SK-MEL-5 (cell line): ENCODE measurements around the gene TSPYL1. TPM values are rescaled to one million over a fixed set of nuclear protein-coding genes. Genes with fewer than 3 reads are reported as not detected.

Source experiments
- DNase-seq: peaks from one replicate; pipeline ENCODE4 v3.0.0-alpha.2; 2016; ENCODE audit warnings: low read depth, low spot score
- in situ Hi-C: cut with HindIII; loops from 2 replicates; pipeline ENCODE4 v1.10.0; 2016; ENCODE audit warnings: low sequenced_read_pairs, high pct_unique_total_duplicates, low pct_unique_long_range_greater_than_20kb
- total RNA-seq: library from RNA; depleted of rRNA; stranded (reverse); fragments of >200 nt; shearing (Covaris generic); gene quantifications from 2 replicates; pipeline ENCODE4 v1.2.3, GENCODE V29; 2014; rRNA removed

The TSPYL1 gene
- total RNA-seq, 1 experiment from 2014 or later, result 40.2 TPM

DNA sequence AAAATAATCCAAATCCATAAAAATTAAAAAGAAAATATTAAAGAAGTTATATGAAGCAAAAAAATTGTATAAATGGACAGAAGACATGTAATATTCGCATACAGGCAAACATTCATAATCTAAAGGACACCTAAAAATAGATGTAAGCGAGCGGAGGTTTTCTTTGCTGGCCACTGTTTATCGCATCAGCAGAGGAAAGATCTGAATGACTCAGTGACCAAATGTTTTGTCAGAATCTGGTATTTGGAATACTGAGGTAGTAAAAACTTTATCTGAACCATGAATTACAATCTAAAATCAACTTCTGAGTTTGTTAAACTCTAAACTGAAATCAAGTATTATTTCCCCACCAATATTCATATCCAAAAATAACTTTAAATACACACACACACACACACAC, 33.6 kb downstream of the TSPYL1 start:
- in situ Hi-C loops, result no loop called here
- no peak for DNase-seq

DNA sequence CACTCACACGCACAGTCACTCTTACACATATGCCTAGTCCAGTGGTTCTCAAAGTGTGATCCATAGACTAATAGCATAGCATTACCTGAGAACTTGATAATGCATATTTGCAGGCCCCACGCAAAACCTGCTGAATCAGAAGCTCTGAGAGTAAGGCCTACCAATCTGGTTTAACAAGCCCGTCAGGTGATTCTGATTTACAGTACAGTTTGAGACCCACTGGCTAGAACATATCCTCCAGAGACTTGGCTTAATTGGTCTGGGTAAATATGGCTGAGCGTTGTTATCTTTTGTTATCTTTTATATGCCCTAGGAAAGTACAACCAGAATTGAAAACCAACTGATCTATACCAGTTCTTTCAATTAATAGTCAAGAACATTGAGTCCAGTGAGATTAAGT, 35.4 kb downstream of the TSPYL1 start:
- DNase-seq, result no peak
- in situ Hi-C loops, result no loop called here

DNA sequence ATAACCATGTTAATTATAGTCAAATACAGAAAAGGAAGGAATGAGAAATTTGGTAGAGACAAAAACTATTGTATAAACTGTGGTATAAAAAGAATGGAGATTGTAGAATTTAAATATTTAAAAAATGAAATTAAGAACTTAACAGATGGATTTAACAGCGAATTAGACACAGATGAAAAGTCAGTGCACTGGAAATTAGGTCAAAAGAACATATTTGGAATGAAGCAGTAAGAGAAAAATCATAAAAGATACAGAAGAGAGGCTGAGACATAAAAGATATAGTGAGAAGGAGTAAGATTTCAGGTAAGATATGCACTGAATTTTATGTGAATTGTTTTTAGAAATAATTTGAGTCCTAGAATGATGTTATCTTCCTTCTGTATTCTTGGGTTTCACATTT, 39.9 kb downstream of the TSPYL1 start:
- no peak for DNase-seq

DNA sequence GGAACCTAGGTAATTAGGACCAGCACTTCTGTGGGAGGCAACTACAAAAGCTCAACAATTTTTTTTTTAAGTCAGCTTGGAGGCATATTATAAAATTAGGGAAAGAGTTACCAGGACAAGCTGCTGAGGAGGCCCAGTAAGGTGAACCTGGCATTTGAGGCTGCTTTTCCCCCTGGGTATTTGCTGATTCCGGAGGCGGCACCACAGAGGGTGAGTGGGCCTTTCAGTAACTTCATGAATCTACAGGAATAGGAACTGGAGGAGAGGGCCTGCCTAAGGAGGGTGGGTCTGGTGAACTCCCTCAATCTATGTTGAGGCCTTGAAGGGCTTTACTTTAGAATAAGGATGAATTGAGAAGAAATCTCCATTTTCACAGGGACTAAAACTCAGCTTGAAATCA, 40.5 kb downstream of the TSPYL1 start:
- in situ Hi-C loops, result no loop called here
- no peak for DNase-seq

More for the DNA sequence above, 39.9 kb downstream of the TSPYL1 start:
- in situ Hi-C loops, result no loop called here

DNA sequence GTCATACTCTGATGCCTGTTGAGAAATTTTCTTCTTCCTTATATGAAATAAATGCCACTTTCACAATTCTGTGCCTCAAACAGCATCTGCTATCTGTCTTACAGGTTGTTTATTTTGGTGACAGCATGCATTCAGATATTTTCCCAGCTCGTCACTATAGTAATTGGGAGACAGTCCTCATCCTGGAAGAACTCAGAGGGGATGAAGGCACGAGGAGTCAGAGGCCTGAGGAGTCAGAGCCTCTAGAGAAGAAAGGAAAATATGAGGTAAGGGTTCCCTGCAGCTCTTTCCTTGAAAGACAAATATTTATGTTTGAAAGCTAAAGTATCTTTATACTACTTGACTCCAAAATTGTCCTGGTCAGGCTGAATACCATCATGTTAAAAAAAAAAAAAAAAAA, 41.6 kb downstream of the TSPYL1 start:
- in situ Hi-C loops, result no loop called here
- no peak for DNase-seq

DNA sequence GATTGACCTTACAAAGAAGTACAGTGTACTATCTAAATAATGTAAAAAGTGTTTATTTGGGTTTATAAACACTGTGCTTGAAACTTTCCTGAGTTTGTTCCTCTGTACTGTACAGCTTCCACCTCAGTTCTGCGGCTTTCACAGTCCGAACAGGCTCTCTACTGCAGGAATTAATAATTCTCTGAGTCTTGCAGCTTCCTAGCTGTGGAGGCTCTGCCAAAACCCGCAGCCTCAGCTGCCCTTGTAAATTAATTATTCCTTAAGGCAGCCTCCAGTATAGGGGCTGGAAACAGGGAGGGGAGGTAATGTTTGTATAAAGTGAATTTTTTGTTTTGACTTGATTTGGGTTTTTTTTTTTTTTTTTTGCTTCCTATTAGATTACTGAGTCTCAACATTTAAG, 45.0 kb downstream of the TSPYL1 start:
- in situ Hi-C loops, result no loop called here
- no peak for DNase-seq

DNA sequence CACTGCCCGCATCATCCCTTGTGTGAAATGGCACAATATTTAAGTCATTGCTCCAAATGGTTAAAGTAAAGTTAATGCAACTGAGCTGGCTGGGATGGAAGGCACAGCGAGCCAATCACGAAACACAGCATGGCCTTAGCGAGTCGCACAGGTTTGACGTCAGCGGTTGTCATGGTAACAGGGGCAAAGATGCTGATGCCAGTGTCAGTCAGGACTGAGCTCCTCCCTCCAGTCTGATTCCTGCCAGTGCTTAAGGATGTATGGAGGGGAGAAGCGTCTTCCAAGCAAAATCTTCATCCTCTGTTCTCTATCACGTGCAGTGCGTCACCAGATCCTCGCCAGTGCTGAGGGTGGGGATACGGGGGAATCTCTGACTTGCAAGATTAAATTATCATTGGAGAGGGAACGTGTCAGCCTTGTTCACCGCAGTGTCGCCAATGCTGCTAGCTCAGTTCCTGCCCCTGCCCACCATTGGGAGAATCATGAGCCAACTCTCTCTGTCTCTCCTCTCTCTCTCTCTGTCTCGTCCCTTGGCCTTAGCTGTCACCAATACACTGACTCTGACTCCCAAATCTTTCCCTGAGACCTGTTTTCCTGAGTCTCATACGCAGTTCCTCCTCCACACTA, 50.3 kb downstream of the TSPYL1 start:
- in situ Hi-C loops, result no loop called here
- DNase-seq, result peak; percentile 93

Other genes with a start within 250 kb of the TSPYL1 start
- 1.8 and 1.9 TPM in 2 replicates for gene FRK, start 219.0 kb downstream of the TSPYL1 start, total RNA-seq
- gene NT5DC1, start 179.1 kb downstream of the TSPYL1 start, total RNA-seq, result 37.7 and 37.9 TPM in 2 replicates
- gene COL10A1, start 153.8 kb downstream of the TSPYL1 start, total RNA-seq, result not detected in 2 replicates
- gene TSPYL4, start 25.9 kb downstream of the TSPYL1 start, total RNA-seq, result 6.1 and 7.4 TPM in 2 replicates
- 0.40 and 1.0 TPM in 2 replicates for gene DSE, start 91.0 kb upstream of the TSPYL1 start, total RNA-seq
- gene CALHM6, start 181.4 kb upstream of the TSPYL1 start, total RNA-seq, result 0.56 and 2.1 TPM in 2 replicates
- 0.05 TPM in 1 of 2 replicates, not detected in the other for gene CALHM5, start 231.7 kb upstream of the TSPYL1 start, total RNA-seq